Stimulated activated CD4-positive, alpha-beta T cell treated with anti-CD3 and anti-CD28 coated beads, Interleukin-2, amount 100 ng/mL, for 4 hours (primary cell): ENCODE data around the gene DYNC1H1.
A peak's percentile ranks its signal among the peaks of the same experiment; 100 is the strongest.

Source experiments
- DNase-seq: peaks from one replicate; pipeline ENCODE4 v3.0.0-alpha.2; 2020; ENCODE audit warnings: low read depth

Gene DYNC1H1

DNA sequence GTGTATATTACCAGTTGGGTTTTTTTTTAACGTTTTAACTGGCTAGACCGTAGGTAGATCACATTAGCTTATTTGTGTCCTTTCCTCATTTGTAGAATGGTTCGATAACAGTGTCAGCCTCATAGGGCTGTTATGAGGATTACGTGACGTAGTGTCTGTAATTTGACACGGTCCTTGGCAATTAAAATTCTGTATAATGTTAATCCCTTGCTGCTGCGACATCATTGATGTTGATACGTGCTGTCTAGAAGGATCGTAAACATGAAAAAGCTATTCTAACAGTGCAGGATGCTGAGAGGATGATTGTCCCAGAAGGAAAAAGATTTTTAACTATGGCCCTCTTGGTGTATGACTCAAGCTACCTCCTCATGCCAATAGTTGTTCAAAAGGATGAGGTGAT is 71.5 kb downstream of the DYNC1H1 start:
- DNase-seq, result no peak

DNA sequence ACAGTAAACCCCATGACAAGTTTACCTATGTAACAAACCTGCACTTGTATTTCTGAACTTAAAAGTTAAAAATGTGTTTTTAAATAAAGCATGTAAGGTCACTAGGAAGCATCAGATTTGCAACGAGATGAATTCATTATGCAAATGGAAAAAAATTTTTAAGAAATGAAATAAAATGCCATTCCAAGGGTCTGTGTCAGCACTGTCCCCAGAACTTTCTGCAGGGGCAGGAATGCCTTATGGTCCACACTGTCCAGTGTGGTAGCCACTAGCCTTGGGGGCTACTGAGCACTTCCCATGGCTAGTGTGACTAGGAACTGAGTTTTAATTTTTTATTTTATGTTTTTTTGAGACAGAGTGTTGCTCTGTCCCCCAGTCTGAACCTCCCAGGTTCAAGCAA is 73.3 kb downstream of the DYNC1H1 start:
- DNase-seq, result no peak

DNA sequence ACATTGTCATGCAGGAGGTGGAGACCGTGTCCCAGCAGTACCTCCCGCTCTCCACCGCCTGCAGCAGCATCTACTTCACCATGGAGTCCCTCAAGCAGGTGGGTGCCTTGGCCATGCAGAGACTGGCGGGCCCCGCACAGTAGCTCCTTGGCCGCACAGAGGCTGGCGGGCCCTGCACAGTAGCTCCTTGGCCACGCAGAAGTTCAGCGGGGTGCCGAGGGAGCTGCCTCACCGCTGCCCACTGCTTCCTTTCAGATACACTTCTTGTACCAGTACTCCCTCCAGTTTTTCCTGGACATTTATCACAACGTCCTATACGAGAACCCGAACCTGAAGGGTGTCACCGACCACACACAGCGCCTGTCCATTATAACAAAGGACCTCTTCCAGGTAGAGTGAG is 74.8 kb downstream of the DYNC1H1 start:
- DNase-seq, result no peak

DNA sequence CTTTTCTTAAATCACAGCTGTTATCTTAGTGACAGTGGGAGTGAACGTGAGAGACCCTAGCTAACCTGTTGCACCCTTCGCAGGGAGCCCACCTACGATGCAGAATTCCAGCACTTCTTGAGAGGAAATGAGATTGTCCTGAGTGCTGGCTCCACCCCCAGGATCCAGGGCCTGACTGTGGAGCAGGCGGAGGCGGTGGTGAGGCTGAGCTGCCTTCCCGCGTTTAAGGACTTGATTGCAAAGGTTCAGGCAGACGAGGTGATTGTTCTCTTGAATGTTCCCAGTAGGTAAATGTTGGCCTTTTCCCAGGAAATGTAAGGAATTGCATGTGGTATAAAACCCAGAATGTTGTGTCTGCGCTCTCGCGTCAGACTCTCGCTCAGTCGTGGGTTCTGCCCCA is 75.8 kb downstream of the DYNC1H1 start:
- DNase-seq, result no peak

DNA sequence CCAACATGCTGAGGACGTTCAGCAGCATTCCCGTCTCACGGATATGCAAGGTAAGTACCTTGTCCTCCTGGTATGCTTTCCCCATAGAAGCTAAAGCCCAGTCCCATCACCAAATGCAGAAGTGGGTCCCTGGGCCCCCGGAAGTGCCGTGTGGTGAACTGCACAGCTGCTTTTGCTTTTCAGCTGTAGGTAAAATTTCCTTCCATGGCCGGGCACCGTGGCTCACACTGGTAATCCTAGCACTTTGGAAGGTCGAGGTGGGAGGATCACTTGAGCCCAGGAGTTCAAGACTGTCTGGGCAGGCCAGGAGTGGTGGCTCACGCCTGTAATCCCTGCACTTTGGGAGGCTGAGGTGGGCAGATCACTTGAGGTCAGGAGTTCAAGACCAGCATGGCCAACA is 78.3 kb downstream of the DYNC1H1 start:
- no peak for DNase-seq

DNA sequence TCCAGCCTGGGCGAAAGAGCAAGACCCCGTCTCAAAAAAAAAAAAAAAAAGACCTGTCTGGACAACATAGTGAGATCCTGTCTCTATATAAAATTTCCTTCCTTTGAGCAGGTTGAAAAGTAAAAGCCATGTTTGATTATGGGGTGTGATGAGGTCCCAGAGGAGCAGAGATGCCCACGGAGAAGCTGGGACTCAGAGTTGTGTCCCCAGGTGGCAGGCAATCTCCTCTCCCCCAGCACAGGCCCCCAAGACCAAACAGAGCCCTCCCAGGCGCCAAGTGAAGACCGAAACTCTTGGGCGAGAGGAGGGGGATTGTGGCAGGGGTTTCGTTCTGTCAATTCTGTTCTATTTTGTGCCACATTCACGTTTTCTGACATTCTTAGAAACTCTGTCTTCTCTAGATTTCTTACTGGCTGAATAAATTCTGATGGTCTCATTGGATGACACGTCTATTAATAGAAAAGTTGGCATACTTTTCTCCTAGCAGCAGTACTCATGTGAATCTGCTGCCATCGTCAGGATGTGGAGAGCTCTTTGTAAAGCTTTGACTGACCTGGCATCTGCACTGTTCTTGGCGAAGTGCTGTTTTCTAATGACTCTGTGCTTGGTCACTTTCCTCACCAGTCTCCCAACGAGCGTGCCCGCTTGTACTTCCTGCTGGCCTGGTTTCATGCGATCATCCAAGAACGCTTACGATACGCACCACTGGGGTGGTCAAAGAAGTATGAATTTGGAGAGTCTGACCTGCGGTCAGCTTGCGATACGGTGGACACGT is 79.1 kb downstream of the DYNC1H1 start:
- no peak for DNase-seq

DNA sequence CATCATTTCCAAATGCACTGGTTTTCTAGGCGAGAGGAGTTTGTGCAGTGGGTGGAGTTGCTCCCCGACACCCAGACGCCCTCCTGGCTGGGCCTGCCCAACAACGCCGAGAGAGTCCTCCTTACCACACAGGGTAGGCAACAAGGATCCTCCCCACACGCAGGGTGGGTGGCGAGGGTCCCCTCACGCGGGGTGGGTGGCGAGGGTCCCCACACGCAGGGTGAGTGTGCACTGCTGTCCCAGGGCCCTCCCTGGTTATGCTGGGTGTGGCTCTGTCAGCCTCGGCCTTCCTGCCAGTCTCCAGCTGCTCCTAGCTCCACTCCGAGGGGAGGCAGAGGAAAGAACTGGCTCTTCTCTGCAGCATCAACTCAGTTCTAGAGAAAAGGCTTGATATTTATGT is 80.2 kb downstream of the DYNC1H1 start:
- no peak for DNase-seq

DNA sequence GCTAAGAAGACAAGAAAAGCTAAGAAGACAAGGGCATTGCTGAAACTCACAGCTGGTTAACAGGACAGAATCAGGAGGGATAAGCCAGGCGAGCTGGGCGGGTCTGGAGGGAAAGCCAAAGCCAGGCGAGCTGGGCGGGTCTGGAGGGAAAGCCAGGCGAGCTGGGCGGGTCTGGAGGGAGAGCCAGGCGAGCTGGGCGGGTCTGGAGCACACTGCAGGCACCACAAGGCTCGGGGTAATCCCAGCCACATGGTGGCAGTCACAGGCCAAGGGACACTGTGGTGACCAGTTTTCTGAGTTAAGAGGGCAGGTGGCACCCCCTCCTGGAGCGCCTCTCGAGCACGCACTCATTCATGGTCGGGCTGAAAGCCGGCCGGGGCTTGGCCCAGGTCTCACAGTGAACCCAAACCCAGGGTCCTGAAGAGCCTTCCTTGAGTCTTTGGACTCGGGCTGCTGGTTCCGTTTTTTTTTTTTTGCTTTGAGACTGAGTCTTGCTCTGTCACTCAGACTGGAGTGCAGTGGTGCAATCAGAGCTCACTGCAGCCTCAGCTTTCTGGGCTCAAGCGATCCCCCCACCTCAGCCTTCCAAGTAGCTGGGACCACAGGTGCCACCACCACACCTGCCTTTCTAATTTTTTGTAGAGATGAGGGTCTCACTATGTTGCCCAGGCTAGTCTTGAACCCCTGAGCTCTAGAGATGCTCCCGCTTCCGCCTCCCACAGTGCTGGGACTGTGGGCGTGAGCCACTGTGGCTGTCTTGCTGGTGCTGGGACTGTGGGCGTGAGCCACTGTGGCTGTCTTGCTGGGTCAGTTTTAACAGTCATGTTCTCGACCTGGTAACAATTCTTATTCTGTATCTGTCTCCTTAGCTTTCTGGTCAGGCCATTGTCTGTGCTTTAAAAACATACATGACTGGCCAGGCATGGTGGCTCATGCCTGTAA is 82.2 kb downstream of the DYNC1H1 start:
- DNase-seq, result no peak

DNA sequence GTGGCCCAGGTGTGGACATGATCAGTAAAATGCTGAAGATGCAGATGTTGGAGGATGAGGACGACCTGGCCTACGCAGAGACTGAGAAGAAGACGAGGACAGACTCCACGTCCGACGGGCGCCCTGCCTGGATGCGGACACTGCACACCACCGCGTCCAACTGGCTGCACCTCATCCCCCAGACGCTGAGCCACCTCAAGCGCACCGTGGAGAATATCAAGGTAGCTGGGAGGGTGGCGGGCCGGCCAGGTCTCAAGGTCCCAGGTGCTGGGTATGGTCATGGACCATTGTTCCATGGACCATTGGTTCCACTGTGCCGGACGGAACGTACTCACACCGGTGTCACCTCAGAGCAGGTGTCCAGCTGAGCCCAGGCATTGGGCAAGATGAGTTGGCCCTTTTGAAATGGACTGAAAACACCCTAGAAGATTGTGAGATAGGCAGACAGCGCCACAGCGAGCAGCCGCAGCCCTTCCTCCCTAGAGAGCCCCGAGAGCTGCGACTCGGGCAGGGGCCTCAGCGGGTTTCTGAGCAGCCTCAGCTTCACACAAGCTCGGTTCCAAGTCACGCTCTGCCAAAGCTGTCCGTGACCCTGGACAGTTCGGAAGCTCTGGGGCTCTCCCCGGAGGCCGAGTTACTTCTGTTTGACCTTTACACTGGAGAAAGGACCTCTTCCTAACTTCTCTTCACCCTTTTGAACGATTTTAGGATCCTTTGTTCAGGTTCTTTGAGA is 83.6 kb downstream of the DYNC1H1 start:
- no peak for DNase-seq

DNA sequence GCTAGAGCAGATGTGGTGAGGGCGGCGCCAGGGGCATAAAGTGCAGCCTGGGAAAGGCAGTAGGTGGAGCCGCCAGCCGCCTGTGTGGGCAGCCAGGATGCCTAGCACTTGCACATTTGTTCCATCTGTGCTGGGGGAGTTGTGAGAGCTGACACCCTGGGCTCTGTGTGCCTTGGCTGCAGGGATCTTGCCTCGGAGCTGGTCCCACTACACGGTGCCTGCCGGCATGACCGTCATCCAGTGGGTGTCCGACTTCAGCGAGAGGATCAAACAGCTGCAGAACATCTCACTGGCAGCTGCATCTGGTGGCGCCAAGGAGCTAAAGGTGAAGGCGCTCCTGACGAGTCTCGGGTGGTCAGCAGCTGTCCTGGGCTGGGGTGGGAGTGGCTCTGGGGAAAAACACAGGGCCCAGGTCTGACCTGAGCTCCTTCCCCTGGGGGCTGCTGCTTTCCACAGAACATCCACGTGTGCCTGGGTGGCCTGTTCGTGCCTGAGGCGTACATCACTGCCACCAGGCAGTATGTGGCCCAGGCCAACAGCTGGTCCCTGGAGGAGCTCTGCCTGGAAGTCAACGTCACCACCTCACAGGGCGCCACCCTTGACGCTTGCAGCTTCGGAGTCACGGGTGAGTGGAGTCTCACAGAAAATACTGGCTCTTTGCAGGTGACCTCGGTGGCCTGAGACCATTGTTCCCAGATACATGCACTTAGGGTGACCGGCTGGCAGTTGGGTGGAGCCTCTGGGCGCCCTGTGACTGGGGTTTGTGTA is 85.1 kb downstream of the DYNC1H1 start:
- no peak for DNase-seq

DNA sequence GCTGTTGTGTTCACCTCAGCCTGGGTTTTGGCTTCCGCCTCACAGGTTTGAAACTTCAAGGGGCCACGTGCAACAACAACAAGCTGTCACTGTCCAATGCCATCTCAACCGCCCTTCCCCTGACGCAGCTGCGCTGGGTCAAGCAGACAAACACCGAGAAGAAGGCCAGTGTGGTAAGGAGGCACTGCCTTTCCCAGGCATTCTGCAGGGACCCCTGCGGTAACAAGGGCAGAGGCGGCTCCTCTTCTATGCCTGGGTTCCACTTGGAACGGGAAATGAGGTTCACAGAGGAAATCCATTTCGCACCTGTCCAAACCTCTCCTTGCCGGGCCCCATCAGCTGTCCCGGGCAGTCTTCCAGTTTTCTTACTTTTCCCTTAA is 85.6 kb downstream of the DYNC1H1 start:
- no peak for DNase-seq

DNA sequence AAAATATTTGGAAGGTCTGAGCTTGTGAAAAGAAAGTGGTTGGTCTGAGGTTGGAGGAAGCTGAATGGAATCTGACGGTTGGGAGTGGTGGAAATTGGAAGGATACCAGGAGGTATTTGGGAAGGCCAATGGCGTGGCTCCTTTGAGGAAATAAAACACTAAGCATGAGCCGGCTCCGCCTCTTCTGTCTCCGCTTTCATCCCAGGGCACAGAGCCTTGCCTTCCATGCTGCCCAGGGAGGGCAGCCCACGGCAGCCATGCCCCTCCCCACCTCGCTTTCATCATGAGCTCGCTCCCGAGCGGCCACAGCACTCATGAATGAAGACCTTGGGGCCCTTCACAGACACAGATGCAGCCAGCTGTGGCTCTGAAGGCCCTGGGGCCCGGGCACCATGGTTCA is 86.3 kb downstream of the DYNC1H1 start:
- no peak for DNase-seq

DNA sequence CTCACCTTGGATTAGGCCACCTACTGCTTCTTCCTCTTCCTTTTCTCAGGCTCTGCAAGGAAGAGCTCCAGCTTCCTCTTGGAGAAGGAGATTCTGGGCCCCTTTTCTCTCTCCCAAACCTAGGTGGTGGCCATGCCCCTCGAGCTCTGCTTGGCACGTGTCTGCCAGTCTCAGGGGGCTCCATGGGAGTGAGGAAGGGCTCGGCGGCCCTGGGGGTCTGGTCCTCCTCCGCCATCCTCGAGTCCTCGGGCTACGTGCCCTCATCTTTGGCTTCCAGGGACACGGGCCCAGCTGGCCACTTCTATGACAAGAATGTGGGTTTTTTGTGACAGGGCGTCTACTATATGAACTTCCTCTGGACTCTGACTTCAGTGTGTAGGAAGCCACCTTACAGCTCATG is 88.1 kb downstream of the DYNC1H1 start:
- DNase-seq, result no peak

DNA sequence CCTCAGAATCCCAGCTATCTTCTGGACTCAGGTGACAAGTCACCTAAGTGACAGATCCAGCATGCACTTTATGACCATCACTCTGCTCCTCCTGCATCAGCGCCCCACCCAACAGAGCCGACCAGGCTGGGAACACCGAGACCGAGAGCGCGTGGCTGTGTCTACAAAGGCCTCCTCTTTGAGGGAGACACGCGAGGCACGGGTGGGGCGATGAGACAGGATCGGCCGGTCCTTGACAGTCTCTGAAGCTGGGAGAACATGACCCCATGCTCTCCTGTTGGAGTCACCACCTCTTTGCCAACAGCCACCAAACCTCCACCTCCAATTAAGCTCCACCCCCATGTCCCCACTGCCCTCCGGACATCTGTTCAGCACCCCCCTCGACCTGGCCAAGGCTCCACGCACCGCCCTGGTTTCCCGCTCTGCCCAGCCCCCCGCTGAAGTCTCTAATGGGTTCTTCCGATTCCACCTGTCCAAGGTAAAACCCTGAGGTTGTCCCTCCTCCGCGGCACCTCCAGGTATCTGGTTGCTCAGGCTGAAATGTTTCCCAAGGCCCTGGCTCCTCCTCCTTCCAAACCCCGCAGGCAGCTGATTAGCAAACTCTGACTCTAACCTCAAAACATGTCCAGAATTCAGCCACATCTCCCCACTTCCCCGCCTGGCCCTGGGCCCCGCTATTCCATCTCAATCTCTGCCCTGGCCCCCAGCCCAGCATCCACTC is 91.0 kb downstream of the DYNC1H1 start:
- DNase-seq, result no peak

DNA sequence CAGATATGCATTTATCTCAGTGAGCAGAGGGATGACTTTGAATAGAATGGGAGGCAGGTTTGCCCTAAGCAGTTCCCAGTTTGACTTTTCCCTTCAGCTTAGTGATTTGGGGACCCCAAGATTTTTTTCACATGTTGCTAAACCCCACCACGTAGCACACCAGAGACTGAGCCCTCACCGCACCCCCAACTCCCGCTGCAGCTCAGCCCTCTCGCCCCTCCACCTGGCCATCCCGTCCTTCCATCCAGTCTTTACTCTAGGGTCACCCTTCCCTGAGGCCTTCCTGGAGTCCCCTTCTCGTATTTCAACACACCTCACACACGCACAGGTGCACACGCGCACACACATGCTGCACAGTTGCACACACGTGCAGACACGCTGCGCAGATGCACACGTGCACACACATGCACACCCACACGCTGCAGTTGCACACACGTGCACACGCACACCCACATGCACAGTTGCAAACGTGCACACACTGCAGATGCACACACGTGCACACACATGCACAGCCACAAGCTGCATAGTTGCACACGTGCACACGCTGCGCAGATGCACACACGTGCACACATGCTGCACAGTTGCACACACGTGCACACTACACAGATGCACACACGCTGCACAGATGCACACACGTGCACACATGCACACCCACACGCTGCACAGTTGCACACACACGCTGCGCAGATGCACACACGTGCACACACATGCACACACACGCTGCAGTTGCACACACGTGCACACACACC is 92.5 kb downstream of the DYNC1H1 start:
- DNase-seq, result no peak

DNA sequence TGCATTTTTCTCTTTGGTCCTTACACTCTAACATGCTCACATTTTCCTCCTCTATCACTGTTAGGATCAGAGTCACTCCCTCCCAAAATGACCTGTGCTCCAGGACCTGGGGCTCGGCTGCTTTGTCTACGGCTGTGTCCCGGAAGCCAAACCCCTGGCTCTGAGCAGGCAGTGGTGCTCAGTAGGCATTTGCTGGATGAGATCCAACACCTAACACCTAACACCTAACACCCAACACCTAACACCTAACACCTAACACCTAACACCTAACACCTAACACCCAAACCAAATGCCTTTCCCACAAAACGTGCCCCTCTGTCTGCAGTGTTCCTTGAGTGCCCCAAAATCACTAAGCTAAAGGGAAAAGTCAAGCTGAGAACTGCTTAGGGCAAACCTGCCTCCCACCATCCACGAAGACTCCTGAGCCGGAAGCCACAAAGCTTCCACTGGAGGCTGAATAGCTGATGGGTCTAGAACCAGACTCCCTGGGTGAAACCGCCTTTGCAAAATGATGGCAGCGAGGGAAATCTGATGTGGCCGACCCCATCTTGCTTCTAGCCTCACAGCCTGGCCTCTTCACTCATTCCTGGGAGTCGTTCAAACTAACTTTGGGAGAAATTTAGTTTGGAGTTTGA is 93.2 kb downstream of the DYNC1H1 start:
- DNase-seq, result no peak

DNA sequence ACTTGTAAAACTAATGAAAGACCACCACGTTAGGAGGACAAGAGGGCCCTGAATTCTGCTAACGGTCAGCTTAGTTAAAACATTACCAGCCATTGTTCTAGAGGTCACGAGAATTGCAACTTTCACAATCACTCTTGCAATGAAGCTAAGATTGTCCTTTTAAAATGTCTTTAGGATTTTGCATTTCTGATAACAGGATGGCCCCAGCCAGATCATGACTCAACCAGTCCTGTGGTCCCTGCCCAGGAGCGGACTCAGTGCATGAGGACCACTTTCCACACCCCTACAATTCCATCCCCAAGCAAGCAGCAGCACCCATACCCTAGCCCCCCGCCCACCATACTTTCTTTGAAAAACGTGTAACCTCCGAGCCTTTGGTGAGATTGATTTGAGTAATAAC is 93.8 kb downstream of the DYNC1H1 start:
- DNase-seq, result no peak

DNA sequence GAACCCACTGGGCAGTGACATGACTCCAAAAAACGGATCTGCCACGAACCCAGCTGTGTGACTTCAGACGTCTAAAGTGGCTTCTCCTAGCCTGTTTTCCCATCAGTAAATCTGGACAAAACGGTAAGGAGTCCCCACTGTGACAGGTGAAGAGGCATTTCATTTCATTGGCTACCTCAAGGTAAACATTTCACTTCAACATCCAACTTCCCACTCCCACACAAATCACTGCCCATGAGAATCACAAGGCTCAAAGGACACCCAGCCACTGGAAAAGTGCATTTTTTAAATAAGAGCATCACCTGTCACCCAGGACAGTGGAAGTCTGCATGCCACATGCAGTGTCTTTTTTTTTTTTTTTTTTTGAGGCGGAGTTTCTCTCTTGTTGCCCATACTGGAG is 94.6 kb downstream of the DYNC1H1 start:
- no peak for DNase-seq

DNA sequence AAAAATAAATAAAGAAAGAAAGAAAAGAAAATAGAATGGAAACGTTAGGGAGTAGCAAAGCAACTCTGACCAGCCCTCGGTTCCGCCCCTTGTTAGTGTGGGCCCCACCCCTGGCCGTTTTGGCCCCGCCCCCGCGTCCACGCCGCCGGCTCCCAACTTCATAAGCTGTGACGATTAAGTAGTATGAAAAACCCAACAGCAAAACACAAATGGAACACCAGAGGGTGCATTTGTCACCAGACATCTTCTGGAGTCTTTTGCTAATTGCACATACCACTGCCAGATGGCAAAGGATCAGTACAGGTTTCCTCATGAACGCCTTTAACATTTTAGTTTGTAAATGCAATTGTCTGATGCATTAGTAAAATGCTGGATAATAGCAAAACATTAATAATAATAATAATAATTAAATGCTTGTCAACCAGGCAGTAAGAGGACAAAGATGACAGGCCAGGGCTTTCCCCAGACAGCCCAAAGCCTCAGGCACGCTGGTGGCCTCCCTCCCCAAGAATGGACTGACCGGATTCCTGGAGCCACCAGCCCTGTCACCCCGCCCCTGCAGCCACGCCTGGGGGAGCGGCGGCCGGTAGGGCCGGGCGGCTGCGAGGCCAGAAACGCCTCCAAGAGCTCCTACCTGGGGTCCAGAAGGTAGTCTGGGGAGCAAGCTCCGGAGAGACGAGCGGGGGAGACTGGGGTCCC is 98.9 kb downstream of the DYNC1H1 start:
- peak; percentile 41 for DNase-seq
